H9 (cell line): ENCODE measurements around the gene DDC. TPM values are rescaled to one million over a fixed set of nuclear protein-coding genes. Genes with fewer than 3 reads are reported as not detected.

Experiments used
- DNase-seq: peaks from one replicate; pipeline ENCODE4 v3.0.0-alpha.2; 2017
- H2AFZ ChIP-seq: one replicate; pipeline ENCODE4 v1.6.1; 2013; ENCODE audit warnings: mild to moderate bottlenecking, low read length, control low read depth, moderate library complexity
- H2AK5ac ChIP-seq: 2 replicates; pipeline ENCODE4 v1.6.1; 2013; ENCODE audit warnings: low read length, control low read depth, mixed read lengths; ENCODE audit not compliant: insufficient read length
- H2BK120ac ChIP-seq: one replicate; pipeline ENCODE4 v1.6.1; 2013; ENCODE audit warnings: low read depth, mild to moderate bottlenecking, low read length, control low read depth, inconsistent platforms; ENCODE audit not compliant: poor library complexity, severe bottlenecking
- H2BK12ac ChIP-seq: 2 replicates; pipeline ENCODE4 v1.6.1; 2013; ENCODE audit warnings: low read length, control low read depth, mixed read lengths, low read depth; ENCODE audit not compliant: insufficient read length
- H2BK15ac ChIP-seq: 2 replicates; pipeline ENCODE4 v1.6.1; 2013; ENCODE audit warnings: low read depth, low read length, control low read depth
- H2BK20ac ChIP-seq: one replicate; pipeline ENCODE4 v1.6.1; 2013; ENCODE audit warnings: low read depth, mild to moderate bottlenecking, low read length, control low read depth, inconsistent platforms; ENCODE audit not compliant: poor library complexity, severe bottlenecking
- H2BK5ac ChIP-seq: 2 replicates; pipeline ENCODE4 v1.6.1; 2013; ENCODE audit warnings: low read length, control low read depth, mixed read lengths; ENCODE audit not compliant: insufficient read length
- H3K14ac ChIP-seq: 2 replicates; pipeline ENCODE4 v1.6.1; 2013; ENCODE audit warnings: low read length, control low read depth; ENCODE audit not compliant: insufficient read depth
- H3K18ac ChIP-seq: 2 replicates; pipeline ENCODE4 v1.6.1; 2013; ENCODE audit warnings: low read depth, mild to moderate bottlenecking, mixed read lengths, low read length, control low read depth; ENCODE audit not compliant: insufficient read length
- H3K23ac ChIP-seq: 2 replicates; pipeline ENCODE4 v1.6.1; 2013; ENCODE audit warnings: low read length, control low read depth, mixed read lengths, low read depth; ENCODE audit not compliant: insufficient read length
- H3K23me2 ChIP-seq: 2 replicates; pipeline ENCODE4 v1.6.1; 2013; ENCODE audit warnings: low read depth, mild to moderate bottlenecking, mixed read lengths, low read length, control low read depth; ENCODE audit not compliant: insufficient read length, poor library complexity, severe bottlenecking
- H3K27ac ChIP-seq: 2 replicates; pipeline ENCODE4 v1.5.1; 2013; ENCODE audit warnings: low read length, control low read depth, mixed read lengths, low read depth; ENCODE audit not compliant: insufficient read length
- H3K27me3 ChIP-seq: 2 replicates; pipeline ENCODE4 v1.6.1; 2013; ENCODE audit warnings: low read length, control low read depth, inconsistent platforms; ENCODE audit not compliant: insufficient read depth
- H3K4ac ChIP-seq: 2 replicates; pipeline ENCODE4 v1.6.1; 2013; ENCODE audit warnings: low read depth, mild to moderate bottlenecking, control low read depth, inconsistent platforms, low read length, moderate library complexity
- H3K4me1 ChIP-seq: 2 replicates; pipeline ENCODE4 v1.6.1; 2013; ENCODE audit warnings: low read length, control low read depth, inconsistent platforms; ENCODE audit not compliant: insufficient read depth
- H3K4me2 ChIP-seq: 2 replicates; pipeline ENCODE4 v1.6.1; 2013; ENCODE audit warnings: low read length, control low read depth, mixed read lengths; ENCODE audit not compliant: insufficient read length, insufficient read depth
- H3K56ac ChIP-seq: 2 replicates; pipeline ENCODE4 v1.6.1; 2013; ENCODE audit warnings: low read depth, mild to moderate bottlenecking, mixed read lengths, low read length, control low read depth; ENCODE audit not compliant: insufficient read length
- H3K79me1 ChIP-seq: 2 replicates; pipeline ENCODE4 v1.6.1; 2013; ENCODE audit warnings: low read depth, mild to moderate bottlenecking, moderate library complexity, low read length, control low read depth, inconsistent platforms; ENCODE audit not compliant: insufficient read depth, poor library complexity, severe bottlenecking
- H3K79me2 ChIP-seq: 2 replicates; pipeline ENCODE4 v1.6.1; 2013; ENCODE audit warnings: low read length, control low read depth, inconsistent platforms; ENCODE audit not compliant: insufficient read depth
- H3K9ac ChIP-seq: 2 replicates; pipeline ENCODE4 v1.6.1; 2013; ENCODE audit warnings: low read length, control low read depth, mixed read lengths; ENCODE audit not compliant: insufficient read length; ENCODE audit errors: extremely low read depth
- H3K9me3 ChIP-seq: one replicate; pipeline ENCODE4 v1.6.1; 2013; ENCODE audit warnings: low read depth, low read length, inconsistent platforms; ENCODE audit not compliant: control insufficient read depth
- H3T11ph ChIP-seq: one replicate; pipeline ENCODE4 v1.6.1; 2013; ENCODE audit warnings: mild to moderate bottlenecking, low read length, control low read depth, inconsistent platforms
- H4K20me1 ChIP-seq: one replicate; pipeline ENCODE4 v1.6.1; 2013; ENCODE audit not compliant: control insufficient read depth, insufficient read length, insufficient read depth
- H4K5ac ChIP-seq: 2 replicates; pipeline ENCODE4 v1.6.1; 2013; ENCODE audit warnings: low read depth, mild to moderate bottlenecking, mixed read lengths, low read length, control low read depth; ENCODE audit not compliant: insufficient read length
- H4K8ac ChIP-seq: replicated peaks from 2 replicates; pipeline ENCODE4 v1.6.1; 2013; ENCODE audit warnings: low read length, control low read depth, mixed read lengths, low read depth; ENCODE audit not compliant: insufficient read length
- H4K91ac ChIP-seq: 2 replicates; pipeline ENCODE4 v1.6.1; 2013; ENCODE audit warnings: low read depth, mild to moderate bottlenecking, moderate library complexity, mixed read lengths, low read length, control low read depth; ENCODE audit not compliant: insufficient read length
- H3K27ac Mint-ChIP-seq, 3 experiments: 2 replicates in 2 of 3; 3 replicates in 1 of 3; pipeline ENCODE4 v1.8.0; 2020 to 2021; ENCODE audit warnings: mixed read lengths in 3 of 3, mild to moderate bottlenecking in 1 of 3, moderate library complexity in 1 of 3
- H3K27me3 Mint-ChIP-seq: 2 replicates; pipeline ENCODE4 v1.8.0; 2021; ENCODE audit warnings: low read depth, mild to moderate bottlenecking, moderate library complexity, mixed read lengths
- H3K36me3 Mint-ChIP-seq, 3 experiments: 2 replicates in 2 of 3; 3 replicates in 1 of 3; pipeline ENCODE4 v1.8.0; 2020 to 2021; ENCODE audit warnings: low read depth in 3 of 3, mixed read lengths in 3 of 3; ENCODE audit not compliant: insufficient read depth in 1 of 3
- H3K4me1 Mint-ChIP-seq, 2 experiments: 2 replicates each; pipeline ENCODE4 v1.8.0; 2020; ENCODE audit warnings: mixed read lengths in 2 of 2
- H3K4me3 Mint-ChIP-seq, 2 experiments: 2 replicates in 1 of 2; 3 replicates in 1 of 2; pipeline ENCODE4 v1.8.0; 2020 to 2021; ENCODE audit warnings: mild to moderate bottlenecking in 2 of 2, mixed read lengths in 2 of 2, moderate library complexity in 1 of 2
- H3K9me3 Mint-ChIP-seq, 2 experiments: 2 replicates in 1 of 2; 3 replicates in 1 of 2; pipeline ENCODE4 v1.8.0; 2020; ENCODE audit warnings: mild to moderate bottlenecking in 2 of 2, mixed read lengths in 2 of 2, moderate library complexity in 1 of 2
- WGBS: extraction: QIAGEN DNeasy Blood & Tissue Kit; methylation state at CpG from one replicate; pipeline ENCODE4 v1.1.7; 2013; ENCODE audit warnings: missing lambda C conversion rate, low lambda C conversion rate, mixed read lengths; ENCODE audit not compliant: insufficient read length; ENCODE audit errors: extremely low coverage; 5-methylcytosine and 5-hydroxymethylcytosine counted together
- total RNA-seq: library from RNA; stranded (reverse); gene quantifications from 2 replicates; pipeline ENCODE4 v1.2.1, GENCODE V29; 2021
- TF ChIP-seq, protein P1 (sequence below): fragments of 200-600 bp; sonication (generic); conservative IDR thresholded peaks from 3 replicates; pipeline ENCODE4 v1.8.0; 2021; ENCODE audit warnings: antibody characterized with exemption, mild to moderate bottlenecking

The DDC gene
- total RNA-seq, 1 experiment from 2014 or later, result not detected

DNA sequence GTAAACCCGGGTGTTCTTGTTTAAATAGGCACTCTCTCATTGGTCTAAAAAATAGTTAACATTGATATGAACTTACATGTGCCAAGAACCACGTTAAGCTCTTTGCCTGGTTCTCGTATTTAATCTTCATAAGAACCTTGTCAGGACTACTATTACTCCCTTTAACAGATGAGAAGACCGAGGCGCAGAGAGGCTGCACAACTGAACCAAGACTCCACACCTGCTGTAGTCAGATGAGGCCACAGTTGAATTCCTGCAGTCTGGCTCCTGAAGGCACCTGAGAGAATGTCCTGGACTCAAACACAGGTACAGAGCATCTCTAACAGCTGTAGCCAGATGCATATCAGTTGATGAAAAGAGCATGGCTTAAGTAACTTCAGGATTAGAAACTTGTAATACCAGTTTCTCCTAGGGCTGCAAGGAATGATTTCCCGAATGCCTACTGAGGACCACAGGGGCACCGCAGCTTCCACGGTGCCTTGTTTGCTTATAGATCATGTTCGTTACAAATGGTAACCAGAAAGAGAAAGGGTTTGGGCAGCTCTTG lies 9.5 kb downstream of the DDC start:
- H4K8ac ChIP-seq, result no peak overlapping the region
- H3K9ac ChIP-seq, result no peak overlapping the region
- H2BK120ac ChIP-seq, result no peak overlapping the region
- no peaks in the 10 kb centered on the region; the same call in 1 of the 2 replicates for H3K27me3 Mint-ChIP-seq
- peaks cover 21 to 40% of the 10 kb centered on the region in 2 experiments for H3K4me1 Mint-ChIP-seq
- H3K4me3 Mint-ChIP-seq, result no peak overlapping the region
- no peak overlapping the region for H3K23ac ChIP-seq
- H4K20me1 ChIP-seq, result no peaks in the 10 kb centered on the region
- TF ChIP-seq, protein P1, sequence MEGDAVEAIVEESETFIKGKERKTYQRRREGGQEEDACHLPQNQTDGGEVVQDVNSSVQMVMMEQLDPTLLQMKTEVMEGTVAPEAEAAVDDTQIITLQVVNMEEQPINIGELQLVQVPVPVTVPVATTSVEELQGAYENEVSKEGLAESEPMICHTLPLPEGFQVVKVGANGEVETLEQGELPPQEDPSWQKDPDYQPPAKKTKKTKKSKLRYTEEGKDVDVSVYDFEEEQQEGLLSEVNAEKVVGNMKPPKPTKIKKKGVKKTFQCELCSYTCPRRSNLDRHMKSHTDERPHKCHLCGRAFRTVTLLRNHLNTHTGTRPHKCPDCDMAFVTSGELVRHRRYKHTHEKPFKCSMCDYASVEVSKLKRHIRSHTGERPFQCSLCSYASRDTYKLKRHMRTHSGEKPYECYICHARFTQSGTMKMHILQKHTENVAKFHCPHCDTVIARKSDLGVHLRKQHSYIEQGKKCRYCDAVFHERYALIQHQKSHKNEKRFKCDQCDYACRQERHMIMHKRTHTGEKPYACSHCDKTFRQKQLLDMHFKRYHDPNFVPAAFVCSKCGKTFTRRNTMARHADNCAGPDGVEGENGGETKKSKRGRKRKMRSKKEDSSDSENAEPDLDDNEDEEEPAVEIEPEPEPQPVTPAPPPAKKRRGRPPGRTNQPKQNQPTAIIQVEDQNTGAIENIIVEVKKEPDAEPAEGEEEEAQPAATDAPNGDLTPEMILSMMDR, result no peak
- H2BK12ac ChIP-seq, result no peak overlapping the region
- H3K27ac ChIP-seq, result no peak overlapping the region
- no peak overlapping the region for H2AK5ac ChIP-seq
- H2BK5ac ChIP-seq, result no peak overlapping the region
- no peak overlapping the region for H3K4me2 ChIP-seq
- whole genome bisulfite sequencing, result no CpG with 5 or more reads among the region's 9 CpGs
- H3K14ac ChIP-seq, result no peak overlapping the region
- H3K4ac ChIP-seq, result no peak overlapping the region
- H3K4me1 ChIP-seq, result peaks cover 3% of the 10 kb centered on the region; the same call in 1 of the 2 replicates
- no peaks in the 10 kb centered on the region for H3K27me3 ChIP-seq
- H2AFZ ChIP-seq, result no peak overlapping the region
- H3K9me3 Mint-ChIP-seq, result no peaks in the 10 kb centered on the region; a peak in 1 of 5 replicates
- H4K91ac ChIP-seq, result no peak overlapping the region
- H3T11ph ChIP-seq, result no peak overlapping the region
- no peaks in the 10 kb centered on the region for H3K79me1 ChIP-seq
- no peaks in the 10 kb centered on the region for H3K79me2 ChIP-seq
- no peak overlapping the region for H2BK15ac ChIP-seq
- no peak overlapping the region for H3K18ac ChIP-seq
- H4K5ac ChIP-seq, result no peak overlapping the region
- H3K23me2 ChIP-seq, result no peaks in the 10 kb centered on the region
- H3K9me3 ChIP-seq, result no peaks in the 10 kb centered on the region
- H3K36me3 Mint-ChIP-seq, result no peaks in the 10 kb centered on the region
- no peak overlapping the region for H3K56ac ChIP-seq
- no peak overlapping the region for H2BK20ac ChIP-seq
- no peak overlapping the region for H3K27ac Mint-ChIP-seq
- DNase-seq, result no peak
